ENCODE measurements around the gene TSG101. TPM values are rescaled to one million over a fixed set of nuclear protein-coding genes. Genes with fewer than 3 reads are reported as not detected.

Gene TSG101
- total RNA-seq, 4 donors from 2014 or later, result 37.2 to 97.7 (median 82.0) TPM

GRCh38 chr11:18495703-18496102, 31.0 kb downstream of the TSG101 start:
- Histone ChIP-seq H3K27ac (no peak overlapping the region), H3K9me3 (no peaks in the 10 kb centered on the region), H3K4me1 (no peaks in the 10 kb centered on the region), H3K4me3 (no peak overlapping the region), H3K27me3 (no peaks in the 10 kb centered on the region), H3K36me3 (no peaks in the 10 kb centered on the region)
- intact Hi-C loops (cut with DNase I; ENCODE audit: low total_unique reads), result no loop called here
- TF ChIP-seq, protein P1, sequence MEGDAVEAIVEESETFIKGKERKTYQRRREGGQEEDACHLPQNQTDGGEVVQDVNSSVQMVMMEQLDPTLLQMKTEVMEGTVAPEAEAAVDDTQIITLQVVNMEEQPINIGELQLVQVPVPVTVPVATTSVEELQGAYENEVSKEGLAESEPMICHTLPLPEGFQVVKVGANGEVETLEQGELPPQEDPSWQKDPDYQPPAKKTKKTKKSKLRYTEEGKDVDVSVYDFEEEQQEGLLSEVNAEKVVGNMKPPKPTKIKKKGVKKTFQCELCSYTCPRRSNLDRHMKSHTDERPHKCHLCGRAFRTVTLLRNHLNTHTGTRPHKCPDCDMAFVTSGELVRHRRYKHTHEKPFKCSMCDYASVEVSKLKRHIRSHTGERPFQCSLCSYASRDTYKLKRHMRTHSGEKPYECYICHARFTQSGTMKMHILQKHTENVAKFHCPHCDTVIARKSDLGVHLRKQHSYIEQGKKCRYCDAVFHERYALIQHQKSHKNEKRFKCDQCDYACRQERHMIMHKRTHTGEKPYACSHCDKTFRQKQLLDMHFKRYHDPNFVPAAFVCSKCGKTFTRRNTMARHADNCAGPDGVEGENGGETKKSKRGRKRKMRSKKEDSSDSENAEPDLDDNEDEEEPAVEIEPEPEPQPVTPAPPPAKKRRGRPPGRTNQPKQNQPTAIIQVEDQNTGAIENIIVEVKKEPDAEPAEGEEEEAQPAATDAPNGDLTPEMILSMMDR (IDR thresholded peaks at IDR 0.05), result no peak
- no peak for TF ChIP-seq POLR2A (IDR thresholded peaks at IDR 0.05)
- no peak for DNase-seq

DNA sequence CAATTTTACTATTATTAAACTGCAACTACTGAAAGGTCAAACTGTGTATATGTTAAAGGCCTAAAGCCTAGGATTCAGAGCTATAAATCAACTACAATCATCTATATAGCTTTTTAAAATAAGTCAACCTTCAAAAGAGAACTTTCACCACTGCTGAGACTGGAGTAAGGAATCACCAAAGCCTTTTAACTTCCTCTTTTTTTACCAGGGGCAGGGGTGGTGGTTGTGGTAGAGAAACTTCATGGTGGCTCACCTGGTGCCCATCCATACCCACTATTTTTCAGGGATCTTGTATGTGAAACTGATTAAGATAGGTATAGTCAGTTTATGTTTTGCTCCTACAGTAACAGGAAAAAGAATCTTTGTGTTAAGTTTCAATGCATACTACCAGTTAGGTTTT, 31.5 kb downstream of the TSG101 start:
- Histone ChIP-seq H3K27ac (no peak overlapping the region), H3K27me3 (no peaks in the 10 kb centered on the region), H3K9me3 (no peaks in the 10 kb centered on the region), H3K36me3 (no peaks in the 10 kb centered on the region), H3K4me1 (no peaks in the 10 kb centered on the region), H3K4me3 (no peak overlapping the region)
- TF ChIP-seq, protein P1 (IDR thresholded peaks at IDR 0.05), result no peak
- no peak for TF ChIP-seq POLR2A (IDR thresholded peaks at IDR 0.05)
- DNase-seq, result no peak
- intact Hi-C loops (cut with DNase I; ENCODE audit: low total_unique reads), result no loop called here

- Histone ChIP-seq H3K36me3 (no peaks in the 10 kb centered on the region), H3K27ac (no peak overlapping the region), H3K9me3 (no peaks in the 10 kb centered on the region), H3K27me3 (no peaks in the 10 kb centered on the region), H3K4me1 (no peaks in the 10 kb centered on the region), H3K4me3 (no peak overlapping the region)
- DNase-seq, result no peak
- TF ChIP-seq, protein P1 (IDR thresholded peaks at IDR 0.05), result no peak
- TF ChIP-seq POLR2A (IDR thresholded peaks at IDR 0.05), result no peak
- intact Hi-C loops (cut with DNase I; ENCODE audit: low total_unique reads), result no loop called here
Measured at GRCh38 chr11:18493310-18493709, 33.4 kb downstream of the TSG101 start.

DNA sequence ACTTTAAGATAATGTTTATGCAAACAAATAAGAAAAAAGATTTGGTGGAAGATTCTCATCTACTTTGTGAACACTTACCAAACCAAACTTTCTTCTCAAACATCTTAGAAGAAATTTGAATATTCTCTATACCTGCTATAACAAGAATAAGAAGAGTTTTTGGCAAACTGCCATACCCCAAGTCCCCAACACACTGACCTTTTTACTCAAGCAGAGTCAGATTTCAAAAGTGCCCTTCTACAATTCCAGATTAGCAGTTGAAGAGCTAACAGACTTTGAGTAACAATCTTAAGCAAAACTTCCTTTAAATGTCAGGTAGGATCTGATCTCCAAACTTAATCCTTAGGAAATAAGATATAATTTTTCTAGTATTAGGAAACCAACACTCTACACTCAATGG, 33.9 kb downstream of the TSG101 start:
- no peaks in the 10 kb centered on the region for H3K36me3 ChIP-seq
- DNase-seq, result no peak
- no peaks in the 10 kb centered on the region for H3K27me3 ChIP-seq

GRCh38 chr11:18491924-18492323, 34.8 kb downstream of the TSG101 start:
- Histone ChIP-seq H3K27ac (no peak overlapping the region), H3K36me3 (no peaks in the 10 kb centered on the region), H3K27me3 (no peaks in the 10 kb centered on the region), H3K4me3 (no peak overlapping the region), H3K9me3 (no peaks in the 10 kb centered on the region), H3K4me1 (no peaks in the 10 kb centered on the region)
- no peak for DNase-seq
- TF ChIP-seq, protein P1 (IDR thresholded peaks at IDR 0.05), result no peak
- no peak for TF ChIP-seq POLR2A (IDR thresholded peaks at IDR 0.05)
- intact Hi-C loops (cut with DNase I; ENCODE audit: low total_unique reads), result no loop called here

More for the DNA sequence above, 33.9 kb downstream of the TSG101 start:
- H3K4me1 ChIP-seq, result no peaks in the 10 kb centered on the region
- no peak overlapping the region for H3K4me3 ChIP-seq
- no peaks in the 10 kb centered on the region for H3K9me3 ChIP-seq
- TF ChIP-seq, protein P1 (IDR thresholded peaks at IDR 0.05), result no peak
- no peak for TF ChIP-seq POLR2A (IDR thresholded peaks at IDR 0.05)
- intact Hi-C loops (cut with DNase I; ENCODE audit: low total_unique reads), result no loop called here
- no peak overlapping the region for H3K27ac ChIP-seq

Data from uterus (tissue), 4 donors.